Spinal cord (tissue), 10 donors: ENCODE data around the gene SLC25A34. TPM values are rescaled to one million over a fixed set of nuclear protein-coding genes. Genes with fewer than 3 reads are reported as not detected.

Source experiments
- DNase-seq, 6 donors: peaks; one replicate each; pipeline versions ENCODE4 v3.0.0 to v3.0.0-alpha.2; 2013 to 2015; ENCODE audit warnings: low spot score in 6 of 6, low read depth in 4 of 6
- H3K27ac ChIP-seq: one replicate; pipeline ENCODE4 v1.5.1; 2013; ENCODE audit warnings: low read depth, low read length, control low read depth
- H3K27me3 ChIP-seq: one replicate; pipeline ENCODE4 v1.6.1; 2013; ENCODE audit warnings: low read length; ENCODE audit not compliant: control insufficient read depth, insufficient read depth
- H3K36me3 ChIP-seq: one replicate; pipeline ENCODE4 v1.6.1; 2013; ENCODE audit warnings: low read length; ENCODE audit not compliant: control insufficient read depth, insufficient read depth
- H3K4me1 ChIP-seq: one replicate; pipeline ENCODE4 v1.6.1; 2013; ENCODE audit warnings: low read length; ENCODE audit not compliant: control insufficient read depth, insufficient read depth
- H3K4me3 ChIP-seq: one replicate; pipeline ENCODE4 v1.5.1; 2013; ENCODE audit warnings: low read depth, low read length, control low read depth
- H3K9me3 ChIP-seq: one replicate; pipeline ENCODE4 v1.6.1; 2013; ENCODE audit warnings: low read length; ENCODE audit not compliant: control insufficient read depth, insufficient read depth
- WGBS: methylation state at CpG from one replicate; pipeline ENCODE4 v1.1.5; 2013; ENCODE audit warnings: missing lambda C conversion rate; ENCODE audit not compliant: insufficient coverage; 5-methylcytosine and 5-hydroxymethylcytosine counted together
- polyA plus RNA-seq, 2 donors: library from polyadenylated mRNA; unstranded; fragments of 120-200 nt; gene quantifications; one replicate each; pipeline ENCODE4 v1.2.1, GENCODE V29; 2013; ENCODE audit not compliant: insufficient read length in 2 of 2
- total RNA-seq, 2 donors: library from RNA; depleted of rRNA in 1 of 2; stranded (reverse); fragments of 120-200 nt in 1 of 2; fragments of >200 nt in 1 of 2; gene quantifications; one replicate each; pipeline versions ENCODE4 v1.2.3 to v1.2.4, GENCODE V29; 2013 to 2014
- donor health status: healthy.

Gene SLC25A34
- total and polyA plus RNA-seq, 4 donors = 0.59 to 7.7 (median 3.7) TPM

DNA sequence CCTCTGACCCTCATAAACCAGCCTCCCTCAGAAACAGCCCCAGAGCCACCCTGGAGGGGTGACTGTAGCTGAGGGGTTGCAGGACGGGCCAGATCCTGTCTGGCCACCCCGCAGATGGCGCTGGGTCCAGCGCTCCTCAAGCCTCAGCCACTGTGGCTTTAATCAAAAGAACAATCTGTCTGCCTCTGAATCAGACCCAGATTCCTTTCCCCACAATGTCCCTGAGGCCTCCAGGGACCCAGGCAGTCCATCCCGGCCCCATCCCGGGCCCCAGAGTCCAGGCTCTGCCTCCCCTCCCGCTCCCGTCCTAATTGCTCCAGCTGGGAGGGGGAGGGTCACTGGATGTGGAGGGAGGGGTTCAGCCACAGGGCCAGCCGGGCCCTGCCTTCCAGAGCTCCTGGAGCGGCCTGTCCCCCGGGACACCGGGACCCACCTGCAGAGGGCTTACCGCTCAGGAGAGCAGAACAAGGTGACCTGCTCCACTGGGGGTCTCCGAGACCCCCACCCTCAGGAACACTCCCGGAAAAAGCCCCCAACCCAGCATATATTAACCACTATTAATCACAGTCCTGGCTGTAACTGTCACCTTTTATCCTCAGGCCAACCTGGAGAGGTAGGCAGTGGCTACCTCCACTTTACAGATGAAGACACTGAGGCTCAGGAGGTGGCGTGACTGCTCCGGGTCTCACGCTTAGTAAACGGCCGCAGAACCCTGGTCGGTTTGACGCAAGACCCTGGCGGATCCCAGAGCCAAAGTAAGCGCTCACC, 21.7 kb downstream of the SLC25A34 start:
- no peaks in the 10 kb centered on the region for H3K36me3 ChIP-seq
- H3K27me3 ChIP-seq = peaks cover 34% of the 10 kb centered on the region
- peak in 2 of 6 donors; percentile 46 to 55 for DNase-seq
- no peaks in the 10 kb centered on the region for H3K9me3 ChIP-seq
- H3K4me1 ChIP-seq = peaks cover 40% of the 10 kb centered on the region
- 8% methylated on average over 21 of the region's 24 CpGs for WGBS
- peak overlapping the region; percentile 36 for H3K4me3 ChIP-seq
- H3K27ac ChIP-seq = no peak overlapping the region

DNA sequence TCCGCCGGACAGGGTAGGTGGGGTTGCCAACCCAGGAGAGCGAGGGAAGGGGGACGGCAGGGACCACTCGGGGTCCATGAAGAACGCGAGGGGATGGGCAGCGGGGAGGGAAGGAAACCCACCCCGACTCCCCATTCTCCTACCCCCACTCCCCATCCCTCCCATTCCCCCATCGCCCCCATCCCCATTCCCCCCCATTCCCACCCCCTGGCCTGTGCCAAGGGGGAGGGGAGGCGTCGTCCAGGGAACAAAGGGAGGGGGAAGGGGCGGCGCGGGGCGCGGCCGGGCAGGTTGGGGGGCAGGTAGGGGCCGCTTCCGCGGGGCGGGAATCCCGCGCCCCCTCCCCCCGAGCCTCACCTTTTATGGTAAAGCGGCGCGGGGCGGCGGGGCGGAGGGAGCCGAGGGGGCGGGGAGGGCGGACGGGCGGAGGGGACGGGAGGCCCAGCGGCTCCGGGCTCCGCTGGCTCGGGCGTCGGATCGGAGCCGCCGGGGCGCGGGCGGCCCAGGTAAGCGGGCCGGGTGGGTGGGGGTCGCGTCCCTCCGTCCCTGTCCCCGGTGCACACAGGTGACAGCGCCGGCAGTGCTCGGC, 22.4 kb downstream of the SLC25A34 start, which contains the start of gene FBLIM1:
Gene FBLIM1, plus strand, starts transcription at position 453 of the 589 bp plus-strand sequence. CDS start 6,189 bp downstream, outside the sequence.
- 0% methylated on average over 25 of the region's 58 CpGs for WGBS
- Histone ChIP-seq H3K9me3 (no peaks in the 10 kb centered on the region), H3K36me3 (no peaks in the 10 kb centered on the region), H3K4me3 (peak within 1 kb of the TSS; percentile 40), H3K27me3 (peaks cover 34% of the 10 kb centered on the region), H3K4me1 (peaks cover 40% of the 10 kb centered on the region), H3K27ac (no peak within 1 kb of the TSS)
- peak in 2 of 6 donors; percentile 61 to 81 for DNase-seq

DNA sequence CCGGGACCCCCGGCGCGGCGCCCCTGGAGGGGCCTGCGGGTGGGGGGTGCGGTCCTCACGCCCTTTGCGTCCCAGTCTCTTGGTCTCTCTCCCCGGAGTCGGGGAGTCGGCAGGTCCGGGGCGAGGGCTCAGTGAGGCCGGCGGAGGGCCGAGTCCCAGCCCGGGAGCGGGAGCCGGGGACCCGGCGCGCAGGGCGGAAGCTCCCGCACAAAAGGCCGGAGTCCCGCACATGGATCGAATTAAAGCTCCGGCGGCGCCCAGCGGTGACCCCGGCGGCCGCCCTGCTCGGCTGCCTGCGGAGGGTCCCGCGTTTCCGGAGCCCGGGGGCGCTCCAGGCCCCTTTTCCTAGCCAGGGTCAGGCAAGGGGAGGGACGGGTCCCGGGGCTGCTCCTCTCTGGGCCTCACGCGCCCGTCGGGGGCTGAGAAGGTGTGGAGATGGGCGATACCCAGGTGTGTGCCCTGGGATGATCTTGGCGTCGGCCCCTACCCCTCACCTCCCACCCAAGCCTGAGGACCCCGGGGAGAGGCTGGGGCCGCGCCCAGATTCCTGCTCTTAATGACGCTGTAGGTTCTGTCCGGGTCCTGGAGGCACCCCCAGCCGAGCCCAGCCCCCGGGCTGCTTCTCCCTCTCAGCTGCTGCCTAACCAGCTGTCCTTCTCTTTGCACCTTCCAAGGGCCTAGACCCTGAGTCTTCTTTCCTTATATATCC, 23.0 kb downstream of the SLC25A34 start:
- peaks cover 40% of the 10 kb centered on the region for H3K4me1 ChIP-seq
- H3K27me3 ChIP-seq = peaks cover 34% of the 10 kb centered on the region
- H3K4me3 ChIP-seq = peak overlapping the region; percentile 40
- peak in 2 of 6 donors; percentile 30 to 48 for DNase-seq
- peaks cover 2% of the 10 kb centered on the region for H3K36me3 ChIP-seq
- no peak overlapping the region for H3K27ac ChIP-seq
- no peaks in the 10 kb centered on the region for H3K9me3 ChIP-seq
- 1% methylated on average over 52 of the region's 58 CpGs for WGBS

DNA sequence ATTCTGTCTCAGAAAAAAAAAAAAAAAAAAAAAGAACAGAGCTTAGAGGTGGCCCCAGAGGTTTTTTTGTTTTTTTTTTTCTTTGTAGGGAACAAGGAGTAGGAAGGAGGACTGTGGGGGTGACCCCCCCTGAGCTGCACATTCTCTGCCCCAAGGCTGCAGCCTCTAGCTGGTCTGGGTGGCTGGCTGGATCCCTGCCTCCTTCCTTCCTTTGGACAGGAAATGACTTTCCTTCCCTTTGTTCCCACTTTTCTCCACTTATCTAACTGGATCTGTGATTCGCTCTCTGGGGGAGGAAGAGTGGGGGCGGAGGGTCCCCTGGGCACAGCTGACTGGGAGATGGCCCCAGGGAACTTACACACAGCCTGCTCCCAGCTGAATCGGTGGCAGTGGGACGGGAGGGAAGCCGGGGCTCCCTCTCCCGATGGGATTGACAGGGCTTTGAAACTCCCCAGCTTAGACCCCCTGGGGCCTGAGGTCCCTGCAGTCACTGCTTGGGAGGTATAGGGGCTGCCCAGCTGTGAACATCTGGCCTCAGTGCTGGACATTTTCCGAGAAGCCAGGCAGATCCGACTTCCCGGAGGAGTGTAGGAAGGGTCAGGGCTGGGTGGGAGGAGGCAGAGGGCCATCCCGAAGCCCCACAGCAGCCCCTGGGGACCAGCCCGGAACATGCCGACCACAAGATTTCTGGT, 24.6 kb downstream of the SLC25A34 start:
- Histone ChIP-seq H3K4me1 (peaks cover 38% of the 10 kb centered on the region), H3K4me3 (no peak overlapping the region), H3K9me3 (no peaks in the 10 kb centered on the region), H3K27ac (no peak overlapping the region), H3K36me3 (peaks cover 15% of the 10 kb centered on the region), H3K27me3 (peaks cover 32% of the 10 kb centered on the region)
- WGBS = 29% methylated on average over 12 of the region's 12 CpGs
- no peak for DNase-seq

DNA sequence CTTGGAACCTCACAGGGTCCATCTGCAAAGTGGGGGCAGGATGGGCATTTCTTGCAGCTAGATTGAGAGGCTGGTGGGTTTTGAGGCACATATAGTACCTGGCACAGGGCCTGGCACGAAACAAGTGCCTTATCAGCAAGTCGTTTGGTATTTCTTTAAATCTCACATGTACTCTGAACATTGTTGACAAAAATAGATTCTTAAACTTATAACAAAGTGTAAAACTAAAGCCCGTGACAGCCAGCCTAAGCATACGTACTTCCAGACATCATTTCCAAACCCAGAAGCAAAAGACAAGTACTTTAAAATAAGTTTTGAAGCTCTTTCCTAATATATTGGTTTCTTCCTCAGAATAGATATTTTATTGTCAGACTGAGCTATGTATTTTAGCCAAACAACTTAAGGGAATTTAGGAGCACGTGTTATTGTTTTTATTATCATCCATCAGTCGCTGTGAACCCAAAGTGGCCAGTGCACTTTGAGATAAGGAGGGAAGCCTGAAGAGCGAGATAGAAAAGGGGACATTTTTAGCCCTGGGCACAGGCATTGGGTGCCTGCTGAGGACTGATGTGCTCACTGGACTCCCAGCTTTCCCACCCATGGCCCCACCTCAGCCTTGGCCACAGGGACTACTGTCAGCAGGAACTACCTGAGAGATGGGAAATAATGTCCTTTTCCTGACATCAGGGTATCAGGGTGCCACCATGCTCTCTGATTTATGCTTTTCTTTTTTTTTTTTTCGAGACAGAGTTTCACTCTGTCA, 25.5 kb downstream of the SLC25A34 start:
- Histone ChIP-seq H3K36me3 (peaks cover 23% of the 10 kb centered on the region), H3K9me3 (no peaks in the 10 kb centered on the region), H3K4me1 (peaks cover 31% of the 10 kb centered on the region), H3K4me3 (no peak overlapping the region), H3K27ac (no peak overlapping the region), H3K27me3 (peaks cover 26% of the 10 kb centered on the region)
- DNase-seq = no peak
- 65% methylated on average over 2 of the region's 8 CpGs for WGBS

DNA sequence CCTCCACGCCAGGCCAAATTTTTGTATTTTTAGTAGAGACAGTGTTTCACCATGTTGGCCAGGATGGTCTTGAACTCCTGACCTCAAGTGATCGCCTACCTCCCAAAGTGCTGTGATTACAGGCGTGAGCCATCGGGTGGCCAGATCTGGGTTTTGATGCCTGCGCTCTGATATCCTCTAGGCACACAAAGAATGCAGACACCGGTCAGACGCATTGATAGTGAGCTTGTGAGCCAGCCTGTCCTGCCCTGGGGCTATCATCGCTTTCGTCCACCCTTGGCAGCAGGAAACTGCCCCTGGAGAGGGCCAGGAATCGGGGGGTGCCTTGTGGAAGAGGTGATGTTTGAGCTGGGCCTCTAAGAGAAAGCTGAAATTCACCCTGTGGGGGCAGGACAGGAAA, 26.5 kb downstream of the SLC25A34 start:
- no peak for DNase-seq
- 62% methylated on average over 9 of the region's 10 CpGs for WGBS
- peaks cover 18% of the 10 kb centered on the region for H3K27me3 ChIP-seq
- peaks cover 25% of the 10 kb centered on the region for H3K36me3 ChIP-seq
- H3K4me1 ChIP-seq = peaks cover 21% of the 10 kb centered on the region
- no peak overlapping the region for H3K27ac ChIP-seq
- no peak overlapping the region for H3K4me3 ChIP-seq
- H3K9me3 ChIP-seq = no peaks in the 10 kb centered on the region

DNA sequence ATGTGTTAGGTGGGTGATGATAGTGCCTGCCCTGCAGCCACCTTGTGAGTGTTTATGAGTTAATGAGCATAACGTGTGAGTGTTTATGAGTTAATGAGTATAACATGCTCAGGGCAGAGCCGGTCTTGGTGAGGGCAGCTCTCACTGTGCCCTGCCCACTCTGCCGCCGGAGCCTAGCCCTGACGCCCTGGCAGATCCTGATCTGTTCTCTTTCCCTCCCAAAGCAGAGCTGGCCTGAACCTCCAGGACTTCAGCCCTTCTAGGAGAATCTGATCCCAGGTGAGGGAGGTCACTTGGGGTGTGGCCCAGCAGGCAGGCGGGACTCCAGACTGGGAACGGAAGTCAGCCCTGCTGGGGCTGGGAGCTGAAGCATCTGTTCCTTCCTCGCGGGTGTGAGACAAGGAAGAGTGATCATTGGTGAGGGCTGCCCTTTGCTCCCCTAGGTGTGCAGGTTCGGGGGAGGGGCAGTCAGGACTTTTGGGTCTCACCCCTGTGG, 28.3 kb downstream of the SLC25A34 start:
- Histone ChIP-seq H3K9me3 (no peaks in the 10 kb centered on the region), H3K36me3 (peaks cover 32% of the 10 kb centered on the region), H3K27ac (no peak overlapping the region), H3K4me3 (no peak overlapping the region), H3K4me1 (peaks cover 11% of the 10 kb centered on the region), H3K27me3 (peaks cover 8% of the 10 kb centered on the region)
- 71% methylated on average over 9 of the region's 10 CpGs for WGBS
- no peak for DNase-seq

DNA sequence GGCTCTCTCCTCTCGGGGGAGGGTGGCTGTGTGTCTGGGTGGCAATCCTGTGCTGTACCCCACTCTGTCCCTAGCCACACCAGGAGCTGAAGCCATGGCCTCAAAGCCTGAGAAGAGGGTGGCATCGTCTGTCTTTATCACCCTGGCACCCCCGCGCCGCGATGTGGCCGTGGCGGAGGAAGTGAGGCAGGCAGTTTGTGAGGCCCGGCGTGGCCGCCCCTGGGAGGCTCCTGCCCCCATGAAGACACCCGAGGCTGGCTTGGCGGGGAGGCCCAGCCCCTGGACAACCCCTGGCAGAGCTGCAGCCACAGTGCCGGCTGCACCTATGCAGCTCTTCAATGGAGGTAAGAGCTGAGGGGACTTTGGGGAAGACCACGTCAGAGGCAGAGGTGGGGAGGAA, 28.8 kb downstream of the SLC25A34 start:
- H3K9me3 ChIP-seq = no peaks in the 10 kb centered on the region
- H3K4me1 ChIP-seq = peaks cover 9% of the 10 kb centered on the region
- H3K4me3 ChIP-seq = no peak overlapping the region
- H3K36me3 ChIP-seq = peaks cover 32% of the 10 kb centered on the region
- H3K27me3 ChIP-seq = peaks cover 5% of the 10 kb centered on the region
- DNase-seq = no peak
- H3K27ac ChIP-seq = no peak overlapping the region
- WGBS = 90% methylated on average over 12 of the region's 15 CpGs
